Caco-2 (cell line): ENCODE data around the gene AP3B2. TPM values are rescaled to one million over a fixed set of nuclear protein-coding genes. Genes with fewer than 3 reads are reported as not detected.
A peak's percentile ranks its signal among the peaks of the same experiment; 100 is the strongest.

Experiments
- BruUV-seq: library from RNA; stranded (reverse); fragments of 400-500 nt; replicated peaks from 2 replicates; lab custom pipeline; 2021; lab: Mats Ljungman, UMichigan
- CTCF ChIA-PET: fragments of 300-600 bp; sonication (Branson Sonifier 250); formaldehyde crosslinking; loops from one replicate; lab custom pipeline; 2022; ENCODE audit warnings: antibody characterized with exemption; lab: Charles Lee
- POLR2A ChIA-PET: fragments of 300-600 bp; sonication (Branson Sonifier 250); formaldehyde crosslinking; loops from one replicate; lab custom pipeline; 2022; ENCODE audit warnings: antibody characterized with exemption; lab: Charles Lee
- DNase-seq, 2 experiments: peaks; one replicate each; pipeline versions ENCODE4 v3.0.0 to v3.0.0-alpha.2; 2020 to 2022
- H3K27me3 ChIP-seq: replicated peaks from 2 replicates; pipeline ENCODE4 v1.6.0; 2011; ENCODE audit warnings: low read length; ENCODE audit not compliant: control insufficient read depth, insufficient read depth
- H3K36me3 ChIP-seq: 2 replicates; pipeline ENCODE4 v1.5.1; 2011; ENCODE audit warnings: low read length; ENCODE audit not compliant: control insufficient read depth, insufficient read depth
- H3K4me1 ChIP-seq: fragments of 250-450 bp; sonication (Bioruptor Pico); 2 replicates; pipeline ENCODE4 v1.5.1; 2020; ENCODE audit warnings: mild to moderate bottlenecking
- H3K4me3 ChIP-seq: 2 replicates; pipeline ENCODE4 v1.5.1; 2011; ENCODE audit warnings: low read depth, mild to moderate bottlenecking, control low read depth, low read length
- H3K9me3 ChIP-seq: fragments of 250-450 bp; sonication (Bioruptor Pico); 2 replicates; pipeline ENCODE4 v1.5.1; 2020; ENCODE audit warnings: mild to moderate bottlenecking, moderate library complexity
- H3K27ac Mint-ChIP-seq: one replicate; pipeline ENCODE4 v1.8.0; 2022; ENCODE audit warnings: mixed read lengths; ENCODE audit not compliant: unreplicated experiment
- H3K27me3 Mint-ChIP-seq: one replicate; pipeline ENCODE4 v1.8.0; 2022; ENCODE audit warnings: mixed read lengths; ENCODE audit not compliant: insufficient read depth, unreplicated experiment
- H3K36me3 Mint-ChIP-seq: one replicate; pipeline ENCODE4 v1.8.0; 2022; ENCODE audit warnings: mild to moderate bottlenecking, mixed read lengths; ENCODE audit not compliant: insufficient read depth, unreplicated experiment
- H3K4me1 Mint-ChIP-seq: one replicate; pipeline ENCODE4 v1.8.0; 2022; ENCODE audit warnings: low read depth, mixed read lengths; ENCODE audit not compliant: unreplicated experiment
- H3K4me3 Mint-ChIP-seq: one replicate; pipeline ENCODE4 v1.8.0; 2022; ENCODE audit warnings: mild to moderate bottlenecking, moderate library complexity, mixed read lengths; ENCODE audit not compliant: unreplicated experiment
- H3K9me3 Mint-ChIP-seq: one replicate; pipeline ENCODE4 v1.8.0; 2022; ENCODE audit warnings: mixed read lengths; ENCODE audit not compliant: unreplicated experiment
- intact Hi-C: fragments of 100-400 bp; cut with micrococcal nuclease; formaldehyde crosslinking; loops from one replicate; pipeline ENCODE4 v1.10.0; 2022; ENCODE audit not compliant: unreplicated experiment
- total RNA-seq: library from RNA; stranded (reverse); gene quantifications from 2 replicates; pipeline ENCODE4 v1.2.3, GENCODE V29; 2022
- TF ChIP-seq, protein P1 (sequence below), 2 experiments: fragments of 200-600 bp in 1 of 2; IDR thresholded peaks; 1 replicate in 1 of 2; 2 replicates in 1 of 2; pipeline versions ENCODE4 v1.5.1 to v1.8.0; 2011 to 2022; ENCODE audit warnings: antibody characterized with exemption in 1 of 2, control low read depth in 1 of 2, inconsistent platforms in 1 of 2, low read depth in 1 of 2, low read length in 1 of 2, mild to moderate bottlenecking in 1 of 2, moderate library complexity in 1 of 2; ENCODE audit not compliant: insufficient read depth in 1 of 2, severe bottlenecking in 1 of 2, unreplicated experiment in 1 of 2

The AP3B2 gene
- total RNA-seq, 1 experiment from 2014 or later = 0.82 TPM

DNA sequence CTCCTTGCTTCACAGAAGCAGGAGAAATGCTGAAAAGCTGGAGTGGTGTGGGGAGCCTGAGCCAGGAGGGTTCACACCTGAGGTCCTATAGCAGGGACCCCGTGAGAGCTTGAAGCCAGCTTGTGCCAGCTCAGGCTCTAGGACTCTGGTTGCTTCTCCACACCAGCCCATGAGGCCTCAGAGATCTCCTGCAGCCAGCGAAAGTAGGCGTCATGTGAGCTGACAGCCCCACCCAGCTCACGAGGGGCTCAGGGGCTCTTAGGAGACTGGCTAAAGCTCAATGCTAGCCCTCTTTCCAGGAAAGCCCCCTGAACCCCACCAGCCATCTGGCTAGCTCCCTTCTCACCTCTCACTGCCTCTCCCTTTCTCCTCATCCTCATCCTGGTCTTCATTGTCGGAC lies 45.7 kb downstream of the AP3B2 start:
- H3K4me1 Mint-ChIP-seq = no peaks in the 10 kb centered on the region
- H3K27ac Mint-ChIP-seq = no peak overlapping the region
- intact Hi-C loops = no loop called here
- H3K9me3 Mint-ChIP-seq = no peaks in the 10 kb centered on the region
- BruUV-seq = no TSS peak
- no peaks in the 10 kb centered on the region for H3K36me3 Mint-ChIP-seq
- H3K9me3 ChIP-seq = no peaks in the 10 kb centered on the region
- no peaks in the 10 kb centered on the region for H3K36me3 ChIP-seq
- H3K4me1 ChIP-seq = no peaks in the 10 kb centered on the region
- no peak overlapping the region for H3K4me3 Mint-ChIP-seq
- no peaks in the 10 kb centered on the region for H3K27me3 ChIP-seq
- no peak for DNase-seq
- H3K4me3 ChIP-seq = no peak overlapping the region
- POLR2A ChIA-PET = no interaction called here
- TF ChIP-seq, protein P1, sequence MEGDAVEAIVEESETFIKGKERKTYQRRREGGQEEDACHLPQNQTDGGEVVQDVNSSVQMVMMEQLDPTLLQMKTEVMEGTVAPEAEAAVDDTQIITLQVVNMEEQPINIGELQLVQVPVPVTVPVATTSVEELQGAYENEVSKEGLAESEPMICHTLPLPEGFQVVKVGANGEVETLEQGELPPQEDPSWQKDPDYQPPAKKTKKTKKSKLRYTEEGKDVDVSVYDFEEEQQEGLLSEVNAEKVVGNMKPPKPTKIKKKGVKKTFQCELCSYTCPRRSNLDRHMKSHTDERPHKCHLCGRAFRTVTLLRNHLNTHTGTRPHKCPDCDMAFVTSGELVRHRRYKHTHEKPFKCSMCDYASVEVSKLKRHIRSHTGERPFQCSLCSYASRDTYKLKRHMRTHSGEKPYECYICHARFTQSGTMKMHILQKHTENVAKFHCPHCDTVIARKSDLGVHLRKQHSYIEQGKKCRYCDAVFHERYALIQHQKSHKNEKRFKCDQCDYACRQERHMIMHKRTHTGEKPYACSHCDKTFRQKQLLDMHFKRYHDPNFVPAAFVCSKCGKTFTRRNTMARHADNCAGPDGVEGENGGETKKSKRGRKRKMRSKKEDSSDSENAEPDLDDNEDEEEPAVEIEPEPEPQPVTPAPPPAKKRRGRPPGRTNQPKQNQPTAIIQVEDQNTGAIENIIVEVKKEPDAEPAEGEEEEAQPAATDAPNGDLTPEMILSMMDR (IDR thresholded peaks at IDR 0.05; ENCODE audit: insufficient read depth in 1 of 2, low read depth in 1 of 2, low read length in 1 of 2, severe bottlenecking in 1 of 2, unreplicated experiment in 1 of 2) = no peak
- CTCF ChIA-PET = no interaction called here
- H3K27me3 Mint-ChIP-seq = peaks cover 21% of the 10 kb centered on the region

DNA sequence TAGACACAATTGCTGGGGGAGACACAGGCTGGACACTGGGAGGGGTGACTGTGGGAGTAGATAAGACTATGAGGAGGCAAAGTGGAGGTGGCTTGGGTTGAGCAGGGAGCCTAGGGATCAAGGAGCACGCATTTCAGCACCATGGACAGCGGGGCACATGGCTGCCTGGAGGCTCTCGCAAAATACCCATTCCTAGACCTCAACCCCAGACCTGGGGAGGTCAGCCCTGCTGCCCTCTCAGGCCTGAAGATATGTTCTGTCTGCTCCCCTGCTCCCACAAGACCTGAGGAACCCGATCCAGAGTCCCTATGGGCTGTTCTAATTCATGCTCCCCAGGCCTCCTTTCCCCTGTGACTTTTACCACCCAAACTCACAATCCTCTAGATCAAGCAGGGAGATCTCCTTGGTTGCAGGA lies 46.5 kb downstream of the AP3B2 start:
- peak; percentile 70 to 80 for DNase-seq
- Histone ChIP-seq H3K4me3 (no peak overlapping the region), H3K27me3 (no peaks in the 10 kb centered on the region), H3K36me3 (no peaks in the 10 kb centered on the region), H3K4me1 (no peaks in the 10 kb centered on the region), H3K9me3 (no peaks in the 10 kb centered on the region)
- ChIA-PET POLR2A (no interaction called here), CTCF (no interaction called here)
- intact Hi-C loops = no loop called here
- TF ChIP-seq, protein P1 (IDR thresholded peaks at IDR 0.05; ENCODE audit: insufficient read depth in 1 of 2, low read depth in 1 of 2, low read length in 1 of 2, severe bottlenecking in 1 of 2, unreplicated experiment in 1 of 2) = no peak
- BruUV-seq = no TSS peak
- peaks cover 22% of the 10 kb centered on the region for H3K27me3 Mint-ChIP-seq
- H3K27ac Mint-ChIP-seq = no peak overlapping the region
- no peaks in the 10 kb centered on the region for H3K4me1 Mint-ChIP-seq
- no peaks in the 10 kb centered on the region for H3K36me3 Mint-ChIP-seq
- no peak overlapping the region for H3K4me3 Mint-ChIP-seq
- no peaks in the 10 kb centered on the region for H3K9me3 Mint-ChIP-seq

DNA sequence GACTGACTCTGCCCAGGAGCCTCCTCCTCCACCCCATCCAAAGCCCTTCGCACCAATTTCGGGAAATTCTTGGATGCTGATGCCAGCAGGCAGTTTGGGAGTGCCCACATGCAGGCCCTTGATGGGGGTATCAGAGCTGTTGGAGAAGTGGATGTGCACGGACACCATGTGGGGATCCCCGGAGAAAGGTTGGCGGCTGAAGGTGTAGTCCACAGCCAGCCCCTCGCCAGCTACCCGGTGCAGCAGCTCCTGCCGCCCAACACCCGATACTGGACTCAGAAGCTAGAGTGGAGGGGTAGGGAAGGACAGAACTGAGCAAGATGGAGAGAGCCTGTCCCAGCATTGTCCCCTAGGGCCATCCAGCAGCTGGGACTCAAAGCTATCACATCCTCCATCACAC lies 47.0 kb downstream of the AP3B2 start:
- Histone ChIP-seq H3K9me3 (no peaks in the 10 kb centered on the region), H3K4me3 (no peak overlapping the region), H3K4me1 (no peaks in the 10 kb centered on the region), H3K36me3 (no peaks in the 10 kb centered on the region), H3K27me3 (no peaks in the 10 kb centered on the region)
- ChIA-PET CTCF (no interaction called here), POLR2A (no interaction called here)
- intact Hi-C loops = no loop called here
- Mint-ChIP-seq H3K9me3 (no peaks in the 10 kb centered on the region), H3K27ac (no peak overlapping the region), H3K4me1 (no peaks in the 10 kb centered on the region), H3K36me3 (no peaks in the 10 kb centered on the region), H3K4me3 (no peak overlapping the region), H3K27me3 (peaks cover 21% of the 10 kb centered on the region)
- DNase-seq = no peak
- TF ChIP-seq, protein P1 (IDR thresholded peaks at IDR 0.05; ENCODE audit: insufficient read depth in 1 of 2, low read depth in 1 of 2, low read length in 1 of 2, severe bottlenecking in 1 of 2, unreplicated experiment in 1 of 2) = no peak
- no TSS peak for BruUV-seq
